Thyroid gland (tissue), 4 donors: ENCODE data around the gene RPS4Y1. TPM values are rescaled to one million over a fixed set of nuclear protein-coding genes. Genes with fewer than 3 reads are reported as not detected.

Experiments
- DNase-seq, 2 donors: peaks; one replicate each; pipeline ENCODE4 v3.0.0-alpha.2; 2019
- H3K27ac ChIP-seq, 3 donors: fragments of 200-600 bp; sonication (generic); 1 replicate in 2 of 3; 2 replicates in 1 of 3; pipeline ENCODE4 v1.5.1; 2016 to 2019; ENCODE audit warnings: mild to moderate bottlenecking in 1 of 3, moderate library complexity in 1 of 3
- H3K27me3 ChIP-seq: fragments of 200-600 bp; sonication (generic); one replicate; pipeline ENCODE4 v1.5.1; 2019
- H3K36me3 ChIP-seq, 2 donors: fragments of 200-600 bp; sonication (generic); one replicate each; pipeline ENCODE4 v1.5.1; 2016 to 2019
- H3K4me1 ChIP-seq, 2 donors: fragments of 200-600 bp; sonication (generic); one replicate each; pipeline ENCODE4 v1.5.1; 2017 to 2019
- H3K4me3 ChIP-seq, 3 donors: fragments of 200-600 bp; sonication (generic); replicated peaks in 1 of 3; 1 replicate in 2 of 3; 2 replicates in 1 of 3; pipeline ENCODE4 v1.5.1; 2016; ENCODE audit warnings: mild to moderate bottlenecking in 1 of 3
- H3K9me3 ChIP-seq: fragments of 200-600 bp; sonication (generic); one replicate; pipeline ENCODE4 v1.5.1; 2017
- CTCF ChIP-seq, 6 experiments: fragments of 200-600 bp in 3 of 6; fragments of 450-650 bp in 3 of 6; sonication (generic) in 3 of 6; IDR thresholded peaks; one replicate each; pipeline ENCODE4 v1.5.1; 2016 to 2019; ENCODE audit warnings: antibody characterized with exemption in 6 of 6, mild to moderate bottlenecking in 2 of 6, inconsistent platforms in 1 of 6, moderate library complexity in 1 of 6
- POLR2A ChIP-seq, 2 donors: fragments of 450-650 bp; IDR thresholded peaks; one replicate each; pipeline ENCODE4 v1.6.1; 2017; ENCODE audit warnings: antibody characterized with exemption in 2 of 2, mild to moderate bottlenecking in 2 of 2, moderate library complexity in 1 of 2
- WGBS, 2 donors: methylation state at CpG; one replicate each; pipeline ENCODE4 v1.1.5; 2017; 5-methylcytosine and 5-hydroxymethylcytosine counted together
- intact Hi-C: fragments of 100-400 bp; cut with DNase I; formaldehyde crosslinking; loops from one replicate; pipeline ENCODE4 v1.15.1; 2023
- small RNA-seq: library from RNA; depleted of rRNA; stranded (forward); fragments of <200 nt; gene quantifications from one replicate; pipeline ENCODE3, GENCODE V24; 2016
- total RNA-seq, 4 donors: library from RNA; depleted of rRNA; stranded (reverse); fragments of >200 nt; gene quantifications; one replicate each; pipeline ENCODE4 v1.2.3, GENCODE V29; 2016

RPS4Y1 gene
- total RNA-seq, 4 donors from 2014 or later, result 0.22 to 251 (median 92.9) TPM

DNA sequence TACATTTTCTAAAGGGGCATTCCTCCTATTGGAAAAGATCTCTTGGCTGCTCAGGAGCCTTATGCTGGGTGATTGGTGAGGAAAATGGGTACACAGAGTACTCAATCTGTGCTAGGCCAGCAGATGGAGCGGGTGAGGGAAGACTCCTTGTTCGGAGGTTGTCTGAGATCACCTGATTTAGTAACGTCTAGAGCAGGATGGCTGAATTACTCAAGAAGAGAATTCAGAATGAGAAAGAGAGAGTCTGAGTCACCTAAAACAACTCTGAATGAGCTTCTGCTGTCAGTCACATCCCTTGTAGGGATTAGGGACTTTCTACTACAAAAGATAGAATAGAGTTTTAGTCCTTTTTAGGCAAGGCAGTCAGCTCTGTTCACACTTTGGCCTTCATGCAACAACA, 46.6 kb downstream of the RPS4Y1 start:
- WGBS, 2 donors, result 77 to 89% methylated on average over 3 of the region's 3 CpGs
- no peaks in the 10 kb centered on the region for H3K9me3 ChIP-seq
- H3K4me1 ChIP-seq, result no peaks in the 10 kb centered on the region
- no peak overlapping the region for H3K27ac ChIP-seq
- no peaks in the 10 kb centered on the region for H3K36me3 ChIP-seq
- no peak for DNase-seq
- intact Hi-C loops, result no loop called here
- H3K27me3 ChIP-seq, result no peaks in the 10 kb centered on the region
- TF ChIP-seq CTCF (IDR thresholded peaks at IDR 0.05), result no peak
- no peak for TF ChIP-seq POLR2A (IDR thresholded peaks at IDR 0.05)
- no peak overlapping the region for H3K4me3 ChIP-seq

GRCh38 chrY:2893471-2893870, 52.1 kb downstream of the RPS4Y1 start:
- H3K27ac ChIP-seq, result no peak overlapping the region
- no peak for DNase-seq
- H3K36me3 ChIP-seq, result no peaks in the 10 kb centered on the region
- intact Hi-C loops, result no loop called here
- no peak for TF ChIP-seq CTCF (IDR thresholded peaks at IDR 0.05)
- TF ChIP-seq POLR2A (IDR thresholded peaks at IDR 0.05), result no peak
- no peaks in the 10 kb centered on the region for H3K9me3 ChIP-seq
- no peak overlapping the region for H3K4me3 ChIP-seq
- no peaks in the 10 kb centered on the region for H3K27me3 ChIP-seq
- 97 to 100% methylated on average over 1 of the region's 1 CpG for WGBS, 2 donors
- no peaks in the 10 kb centered on the region for H3K4me1 ChIP-seq

- no peaks in the 10 kb centered on the region for H3K4me1 ChIP-seq
- no peak for DNase-seq
- 92 to 100% methylated on average over 2 of the region's 2 CpGs for WGBS, 2 donors
- H3K4me3 ChIP-seq, result no peak overlapping the region
- H3K27ac ChIP-seq, result no peak overlapping the region
- intact Hi-C loops, result no loop called here
- H3K9me3 ChIP-seq, result no peaks in the 10 kb centered on the region
- no peak for TF ChIP-seq POLR2A (IDR thresholded peaks at IDR 0.05)
- TF ChIP-seq CTCF (IDR thresholded peaks at IDR 0.05), result no peak
- H3K36me3 ChIP-seq, result no peaks in the 10 kb centered on the region
- H3K27me3 ChIP-seq, result no peaks in the 10 kb centered on the region
These were observed 54.6 kb downstream of the RPS4Y1 start for GRCh38 chrY:2896050-2896449.

- TF ChIP-seq CTCF (IDR thresholded peaks at IDR 0.05) (no peak), POLR2A (IDR thresholded peaks at IDR 0.05) (no peak)
- 58 to 59% methylated on average over 1 of the region's 1 CpG for WGBS, 2 donors
- no peaks in the 10 kb centered on the region for H3K9me3 ChIP-seq
- H3K27me3 ChIP-seq, result no peaks in the 10 kb centered on the region
- no peaks in the 10 kb centered on the region for H3K4me1 ChIP-seq
- H3K4me3 ChIP-seq, result no peak overlapping the region
- DNase-seq, result no peak
- intact Hi-C loops, result no loop called here
- H3K27ac ChIP-seq, result no peak overlapping the region
- H3K36me3 ChIP-seq, result no peaks in the 10 kb centered on the region
These were observed 66.0 kb downstream of the RPS4Y1 start for GRCh38 chrY:2907356-2907755.

- DNase-seq, result peak; percentile 8 to 15
- Histone ChIP-seq H3K9me3 (no peaks in the 10 kb centered on the region), H3K36me3 (no peaks in the 10 kb centered on the region), H3K4me3 (no peak overlapping the region), H3K4me1 (no peaks in the 10 kb centered on the region), H3K27ac (no peak overlapping the region), H3K27me3 (no peaks in the 10 kb centered on the region)
- intact Hi-C loops, result no loop called here
- TF ChIP-seq CTCF (IDR thresholded peaks at IDR 0.05) (peak in 1 of 6 experiments; percentile 40), POLR2A (IDR thresholded peaks at IDR 0.05) (no peak)
These were observed 71.8 kb downstream of the RPS4Y1 start for GRCh38 chrY:2913066-2913815.

Small RNA genes lying within 50 kb of the gene (small RNA-seq; reads per million reads assigned to genes)
- gene TOMM22P2, result not detected

Other genes with a start within 250 kb of the RPS4Y1 start
- not detected for gene SRY, start 53.9 kb upstream of the RPS4Y1 start, total RNA-seq
- 10 to 100 TPM in 2 of 4 donors, not detected in 2; 30.1 to 44.5 TPM for gene ZFY, start 93.8 kb downstream of the RPS4Y1 start, total RNA-seq